MCF 10A (cell line): ENCODE measurements around the gene PIEZO2. TPM values are rescaled to one million over a fixed set of nuclear protein-coding genes. Genes with fewer than 3 reads are reported as not detected.

Experiments used
- BruUV-seq: library from RNA; stranded (reverse); fragments of 400-500 nt; replicated peaks from 2 replicates; lab custom pipeline; 2021; lab: Mats Ljungman, UMichigan
- CTCF ChIA-PET: fragments of 300-600 bp; sonication (Branson Sonifier 250); formaldehyde crosslinking; extraction: SDS; loops from one replicate; lab custom pipeline; 2021; ENCODE audit warnings: antibody characterized with exemption, inconsistent platforms; lab: Yijun Ruan, JAX
- POLR2A ChIA-PET: fragments of 300-600, 350-650 bp; sonication (Branson Sonifier 250); formaldehyde crosslinking; extraction: SDS; loops from one replicate; lab custom pipeline; 2020; ENCODE audit warnings: antibody characterized with exemption, inconsistent platforms; lab: Yijun Ruan, JAX
- DNase-seq: peaks from one replicate; pipeline ENCODE4 v3.0.0-alpha.2; 2018; ENCODE audit not compliant: unreplicated experiment
- H3K27ac Mint-ChIP-seq: one replicate; pipeline ENCODE4 v1.8.0; 2022; ENCODE audit warnings: mild to moderate bottlenecking, low read depth, mixed read lengths; ENCODE audit not compliant: unreplicated experiment
- H3K27me3 Mint-ChIP-seq: one replicate; pipeline ENCODE4 v1.8.0; 2022; ENCODE audit warnings: mixed read lengths; ENCODE audit not compliant: insufficient read depth, unreplicated experiment
- H3K36me3 Mint-ChIP-seq: one replicate; pipeline ENCODE4 v1.8.0; 2022; ENCODE audit warnings: mild to moderate bottlenecking, moderate library complexity, mixed read lengths; ENCODE audit not compliant: insufficient read depth, unreplicated experiment
- H3K4me1 Mint-ChIP-seq: one replicate; pipeline ENCODE4 v1.8.0; 2022; ENCODE audit warnings: mixed read lengths; ENCODE audit not compliant: insufficient read depth, unreplicated experiment
- H3K4me3 Mint-ChIP-seq: one replicate; pipeline ENCODE4 v1.8.0; 2022; ENCODE audit warnings: mild to moderate bottlenecking, moderate library complexity, mixed read lengths; ENCODE audit not compliant: unreplicated experiment
- H3K9me3 Mint-ChIP-seq: one replicate; pipeline ENCODE4 v1.8.0; 2022; ENCODE audit warnings: mixed read lengths; ENCODE audit not compliant: unreplicated experiment
- intact Hi-C: fragments of 100-400 bp; cut with micrococcal nuclease; formaldehyde crosslinking; loops from 2 replicates; pipeline ENCODE4 v1.14.1; 2022
- total RNA-seq: library from RNA; stranded (reverse); gene quantifications from 2 replicates; pipeline ENCODE4 v1.2.3, GENCODE V29; 2022
- TF ChIP-seq, protein P1 (sequence below): fragments of 200-600 bp; IDR thresholded peaks from one replicate; pipeline ENCODE4 v1.8.0; 2022; ENCODE audit warnings: antibody characterized with exemption, mild to moderate bottlenecking; ENCODE audit not compliant: unreplicated experiment

The PIEZO2 gene
- total RNA-seq, 1 experiment from 2014 or later: 0.49 TPM

DNA sequence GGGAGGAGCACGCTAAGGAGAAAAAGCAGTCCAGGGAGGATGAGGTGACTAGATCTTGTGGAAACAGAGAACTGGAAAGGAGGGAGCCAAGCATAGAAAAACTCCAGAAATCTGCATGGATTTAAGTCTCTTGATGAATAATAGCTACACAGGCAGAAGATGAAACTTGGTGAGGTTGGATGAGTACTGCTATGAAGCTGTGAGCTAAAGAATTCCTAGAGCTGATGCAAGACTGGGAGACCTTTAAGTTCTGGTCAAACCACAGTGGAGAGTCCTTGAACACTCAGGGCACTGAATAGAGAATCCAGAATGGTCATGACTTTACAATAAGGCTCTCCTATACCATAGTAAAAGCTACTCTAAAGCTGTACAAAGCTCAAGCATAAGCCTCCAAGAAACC is 18.4 kb upstream of the PIEZO2 start:
- Mint-ChIP-seq H3K27me3 (no peaks in the 10 kb centered on the region), H3K36me3 (no peaks in the 10 kb centered on the region), H3K4me3 (no peak overlapping the region), H3K4me1 (no peaks in the 10 kb centered on the region), H3K9me3 (no peaks in the 10 kb centered on the region), H3K27ac (no peak overlapping the region)
- TF ChIP-seq, protein P1, sequence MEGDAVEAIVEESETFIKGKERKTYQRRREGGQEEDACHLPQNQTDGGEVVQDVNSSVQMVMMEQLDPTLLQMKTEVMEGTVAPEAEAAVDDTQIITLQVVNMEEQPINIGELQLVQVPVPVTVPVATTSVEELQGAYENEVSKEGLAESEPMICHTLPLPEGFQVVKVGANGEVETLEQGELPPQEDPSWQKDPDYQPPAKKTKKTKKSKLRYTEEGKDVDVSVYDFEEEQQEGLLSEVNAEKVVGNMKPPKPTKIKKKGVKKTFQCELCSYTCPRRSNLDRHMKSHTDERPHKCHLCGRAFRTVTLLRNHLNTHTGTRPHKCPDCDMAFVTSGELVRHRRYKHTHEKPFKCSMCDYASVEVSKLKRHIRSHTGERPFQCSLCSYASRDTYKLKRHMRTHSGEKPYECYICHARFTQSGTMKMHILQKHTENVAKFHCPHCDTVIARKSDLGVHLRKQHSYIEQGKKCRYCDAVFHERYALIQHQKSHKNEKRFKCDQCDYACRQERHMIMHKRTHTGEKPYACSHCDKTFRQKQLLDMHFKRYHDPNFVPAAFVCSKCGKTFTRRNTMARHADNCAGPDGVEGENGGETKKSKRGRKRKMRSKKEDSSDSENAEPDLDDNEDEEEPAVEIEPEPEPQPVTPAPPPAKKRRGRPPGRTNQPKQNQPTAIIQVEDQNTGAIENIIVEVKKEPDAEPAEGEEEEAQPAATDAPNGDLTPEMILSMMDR: no peak
- DNase-seq: no peak
- CTCF ChIA-PET: interaction anchor here (0.7 to 1.5 kb wide), 4 partner anchors 12 to 871 kb away, joined by 3 to 6 read pairs (median 4); no protein-coding TSS in a partner anchor
- POLR2A ChIA-PET: no interaction called here
- intact Hi-C loops: no loop called here
- no TSS peak for BruUV-seq

- no peak for DNase-seq
- intact Hi-C loops: no loop called here
- ChIA-PET CTCF (interaction anchor here (0.6 to 1.5 kb wide), 3 partner anchors 9 to 317 kb away, joined by 3 to 4 read pairs (median 3); no protein-coding TSS in a partner anchor), POLR2A (no interaction called here)
- Mint-ChIP-seq H3K36me3 (no peaks in the 10 kb centered on the region), H3K4me3 (no peak overlapping the region), H3K9me3 (no peaks in the 10 kb centered on the region), H3K4me1 (no peaks in the 10 kb centered on the region), H3K27ac (no peak overlapping the region), H3K27me3 (no peaks in the 10 kb centered on the region)
- no TSS peak for BruUV-seq
- TF ChIP-seq, protein P1: no peak
These were observed 16.6 kb upstream of the PIEZO2 start for GRCh38 chr18:11165952-11166351.

DNA sequence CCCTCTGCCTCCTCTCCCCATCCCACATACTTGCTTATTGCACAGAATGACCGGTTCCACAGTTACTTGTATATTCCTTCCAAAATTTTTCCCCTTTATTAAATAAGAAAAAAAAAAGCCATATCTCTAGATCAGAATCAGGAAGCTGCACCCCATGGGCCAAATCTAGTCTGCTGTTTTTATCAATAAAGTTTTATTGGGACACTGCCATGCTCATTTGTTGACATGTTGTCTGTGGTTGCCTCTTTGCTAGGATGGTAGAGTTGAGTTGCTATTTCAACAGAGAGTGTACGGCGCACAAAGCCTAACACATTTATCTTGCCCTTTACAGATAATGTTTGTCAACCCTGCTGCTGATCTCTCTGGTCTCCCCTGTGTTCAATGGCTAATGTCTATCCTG is 15.8 kb upstream of the PIEZO2 start:
- H3K4me1 Mint-ChIP-seq: no peaks in the 10 kb centered on the region
- intact Hi-C loops: no loop called here
- TF ChIP-seq, protein P1: no peak
- H3K9me3 Mint-ChIP-seq: no peaks in the 10 kb centered on the region
- ChIA-PET CTCF (interaction anchor here (1.5 kb wide), 1 partner anchor 316 kb away, joined by 4 read pairs; no protein-coding TSS in a partner anchor), POLR2A (interaction anchor here (0.7 kb wide), 1 partner anchor 317 kb away, joined by 3 read pairs; no protein-coding TSS in a partner anchor)
- H3K36me3 Mint-ChIP-seq: no peaks in the 10 kb centered on the region
- no peak overlapping the region for H3K4me3 Mint-ChIP-seq
- DNase-seq: no peak
- H3K27ac Mint-ChIP-seq: no peak overlapping the region
- no TSS peak for BruUV-seq
- no peaks in the 10 kb centered on the region for H3K27me3 Mint-ChIP-seq

- BruUV-seq: no TSS peak
- POLR2A ChIA-PET: no interaction called here
- Mint-ChIP-seq H3K27ac (no peak overlapping the region), H3K4me1 (no peaks in the 10 kb centered on the region), H3K9me3 (no peaks in the 10 kb centered on the region), H3K36me3 (no peaks in the 10 kb centered on the region), H3K27me3 (peaks cover 13% of the 10 kb centered on the region), H3K4me3 (no peak overlapping the region)
- intact Hi-C loops: loop anchor here (5.0 kb wide), 1 partner anchor 349 kb away; no protein-coding TSS in a partner anchor
- TF ChIP-seq, protein P1: no peak
- CTCF ChIA-PET: interaction anchor here (0.9 to 1.2 kb wide), 2 partner anchors 9 to 23 kb away, joined by 3 to 6 read pairs; no protein-coding TSS in a partner anchor
- DNase-seq: no peak
These were observed 14.3 kb upstream of the PIEZO2 start for GRCh38 chr18:11163665-11164064.
